Left ventricle myocardium superior (tissue), 1 donor: ENCODE results near the gene CMIP. TPM values are rescaled to one million over a fixed set of nuclear protein-coding genes. Genes with fewer than 3 reads are reported as not detected.

Experiments used
- ATAC-seq: fragments of 200-7000 bp; cut with Tn5 transposase; one replicate; pipeline ENCODE4 v1.9.1; 2020; ENCODE audit warnings: mild to moderate bottlenecking, moderate library complexity
- DNase-seq: peaks from one replicate; pipeline ENCODE4 v3.0.0-alpha.2; 2020
- intact Hi-C: fragments of 100-400 bp; cut with micrococcal nuclease; formaldehyde crosslinking; loops from one replicate; pipeline ENCODE4 v1.11.0; 2022
- total RNA-seq: library from RNA; stranded (reverse); fragmentation: NEBNext Ultra II Directional; extraction: Animal tissue kit (Norgen Biotek cat#: 25700); gene quantifications from one replicate; pipeline ENCODE4 v1.2.1, GENCODE V29; 2021
- donor health status: DM: no; HTN: yes; CAD: no; lungs with severe emphysema.

Gene CMIP
- total RNA-seq, 1 donor from 2014 or later, result 9.7 TPM

GRCh38 chr16:81700780-81701165, 256.2 kb downstream of the CMIP start:
- DNase-seq (no peak), ATAC-seq (no peak)
- intact Hi-C loops, result no loop called here

GRCh38 chr16:81701296-81701970, 256.8 kb downstream of the CMIP start:
- DNase-seq (no peak), ATAC-seq (no peak)
- intact Hi-C loops, result no loop called here

DNA sequence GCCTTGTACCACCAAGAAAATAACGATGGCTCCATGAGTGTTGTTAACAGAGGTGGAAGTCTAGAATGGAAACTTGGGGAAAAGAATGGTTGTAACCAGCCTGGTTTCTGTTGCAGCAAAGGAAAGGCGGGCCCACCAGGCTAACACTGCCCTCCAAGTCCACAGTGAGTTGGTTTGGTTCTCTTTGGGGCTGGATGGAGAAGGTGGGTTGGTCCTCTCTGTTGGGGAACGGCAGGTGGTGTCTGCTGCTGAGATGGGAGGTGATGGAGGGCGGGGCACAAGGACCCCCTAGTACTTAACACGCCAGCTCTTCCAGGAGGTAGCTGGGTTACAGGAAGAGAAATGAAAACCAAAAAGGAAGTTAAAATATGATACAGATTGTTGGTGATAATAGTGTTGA, 257.9 kb downstream of the CMIP start:
- ATAC-seq (no peak), DNase-seq (no peak)
- intact Hi-C loops, result no loop called here

- intact Hi-C loops, result no loop called here
- ATAC-seq, result no peak
- DNase-seq, result no peak
These were observed 258.9 kb downstream of the CMIP start for GRCh38 chr16:81703177-81704155.

- intact Hi-C loops, result no loop called here
- no peak for ATAC-seq
- DNase-seq, result no peak
These were observed 260.7 kb downstream of the CMIP start for GRCh38 chr16:81705261-81705660.

DNA sequence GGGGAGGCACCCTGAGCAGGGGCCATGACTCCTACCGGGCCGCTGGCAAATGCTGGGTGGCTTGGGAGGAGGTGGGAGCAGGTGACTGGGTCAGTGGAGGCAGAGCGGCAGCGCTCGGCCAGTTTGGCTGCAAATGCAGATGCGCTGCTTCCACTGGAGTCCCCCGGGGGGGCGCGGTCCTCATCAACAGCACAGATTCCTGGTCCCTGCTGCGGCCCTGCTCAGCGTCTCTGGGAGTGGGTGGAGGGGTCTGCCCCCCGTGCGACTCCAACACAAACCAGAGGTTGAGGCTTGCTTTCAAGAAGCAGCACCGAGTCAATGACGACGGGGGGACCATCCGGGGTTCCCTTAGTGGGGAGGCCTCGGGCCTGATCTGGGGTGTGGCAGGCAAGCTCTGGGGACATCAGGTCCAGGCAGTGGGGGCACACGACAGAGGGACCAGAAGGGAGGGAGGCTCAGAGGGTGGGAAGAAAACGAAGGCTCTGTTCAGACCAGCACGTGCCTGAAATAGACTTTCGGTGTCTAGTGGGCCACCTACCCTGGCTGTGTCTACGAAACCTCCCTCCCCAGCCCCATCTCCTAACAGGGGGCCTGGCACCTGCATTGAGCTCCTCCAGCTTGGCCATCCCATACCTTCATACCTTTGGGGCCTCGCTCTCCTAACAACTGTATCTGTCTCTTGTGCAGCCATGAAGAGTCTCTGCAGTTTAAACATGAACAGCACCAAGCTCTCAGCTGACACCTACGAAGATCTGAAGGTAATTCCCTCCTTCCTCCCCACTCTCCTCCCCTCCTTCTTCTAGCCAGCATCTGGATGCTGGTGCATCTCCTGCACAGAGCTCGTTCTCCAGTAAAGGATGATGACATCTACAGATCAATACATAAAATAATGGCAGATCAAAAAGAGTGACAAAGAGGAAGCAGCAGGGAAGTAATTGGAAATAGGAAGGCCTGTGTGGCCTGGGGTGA, 262.0 kb downstream of the CMIP start:
- intact Hi-C loops, result no loop called here
- ATAC-seq (no peak), DNase-seq (no peak)

DNA sequence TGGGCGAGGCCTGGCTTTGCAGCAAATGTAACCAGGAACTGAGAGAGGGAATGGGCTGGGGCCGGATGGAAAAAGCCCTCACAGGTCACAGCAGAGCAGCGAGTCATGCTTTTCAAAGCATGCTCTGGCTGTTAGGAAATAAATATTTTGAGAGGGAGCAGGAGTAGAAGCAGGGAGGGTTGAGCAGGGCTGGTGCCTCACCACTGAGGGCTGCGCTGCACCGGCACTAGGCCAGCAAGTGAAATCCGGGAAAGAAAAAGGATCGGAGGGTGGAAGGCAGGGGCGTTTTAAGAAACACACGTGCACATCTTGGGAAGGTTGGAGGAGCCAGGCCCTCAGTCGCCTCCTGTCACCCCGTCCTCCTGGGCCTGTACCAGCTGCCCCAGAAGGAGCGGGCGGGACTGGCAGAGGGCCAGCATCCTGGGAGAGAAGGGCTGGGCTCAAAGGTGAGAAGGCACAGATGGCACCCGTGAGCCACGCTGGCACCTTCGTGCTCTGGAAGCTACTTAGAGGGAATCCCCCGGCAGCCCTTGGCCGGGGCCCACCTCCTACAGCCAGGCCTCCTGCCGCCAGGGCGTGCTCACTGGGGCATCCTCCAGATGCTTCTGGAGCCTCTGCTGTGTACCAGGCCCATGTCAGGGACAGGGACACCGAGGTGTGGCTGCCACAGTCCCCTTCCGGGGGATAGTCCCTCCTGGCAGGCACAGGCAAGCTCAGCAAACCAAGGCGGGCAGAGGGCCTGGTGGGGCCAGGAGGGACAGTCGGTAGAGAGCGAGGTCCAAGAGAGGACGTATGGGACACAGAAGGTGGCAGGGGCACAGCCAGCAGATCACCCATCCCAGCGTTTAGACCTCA, 263.0 kb downstream of the CMIP start:
- intact Hi-C loops, result no loop called here
- no peak for DNase-seq
- no peak for ATAC-seq

- ATAC-seq (peak; percentile 28), DNase-seq (no peak)
- intact Hi-C loops, result no loop called here
These were observed 263.8 kb downstream of the CMIP start for GRCh38 chr16:81708266-81709015.

GRCh38 chr16:81709016-81709900, 264.6 kb downstream of the CMIP start:
- no peak for ATAC-seq
- intact Hi-C loops, result no loop called here
- DNase-seq, result no peak

GRCh38 chr16:81710044-81710443, 265.4 kb downstream of the CMIP start:
- no peak for DNase-seq
- ATAC-seq, result no peak
- intact Hi-C loops, result no loop called here

DNA sequence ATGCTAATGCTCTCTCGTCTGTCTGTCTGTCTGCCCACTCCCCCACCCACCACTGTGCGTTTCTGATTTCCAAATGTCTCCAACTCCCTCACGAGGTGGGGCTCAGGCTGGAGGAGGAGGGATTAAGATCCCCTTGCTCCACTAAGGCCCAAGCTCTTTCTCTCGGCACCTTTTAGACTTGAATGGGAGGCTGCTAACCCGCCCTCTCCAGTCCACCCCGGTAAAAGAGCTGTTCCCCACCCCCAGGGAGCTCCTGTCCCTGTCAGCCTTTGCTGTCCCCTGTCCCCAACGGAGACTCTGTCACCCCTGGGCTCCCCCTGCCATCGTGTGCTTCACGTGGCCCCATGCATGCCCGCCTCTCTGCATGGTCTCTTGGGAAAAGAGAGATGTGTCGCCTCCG, 266.0 kb downstream of the CMIP start:
- intact Hi-C loops, result no loop called here
- ATAC-seq, result no peak
- no peak for DNase-seq

DNA sequence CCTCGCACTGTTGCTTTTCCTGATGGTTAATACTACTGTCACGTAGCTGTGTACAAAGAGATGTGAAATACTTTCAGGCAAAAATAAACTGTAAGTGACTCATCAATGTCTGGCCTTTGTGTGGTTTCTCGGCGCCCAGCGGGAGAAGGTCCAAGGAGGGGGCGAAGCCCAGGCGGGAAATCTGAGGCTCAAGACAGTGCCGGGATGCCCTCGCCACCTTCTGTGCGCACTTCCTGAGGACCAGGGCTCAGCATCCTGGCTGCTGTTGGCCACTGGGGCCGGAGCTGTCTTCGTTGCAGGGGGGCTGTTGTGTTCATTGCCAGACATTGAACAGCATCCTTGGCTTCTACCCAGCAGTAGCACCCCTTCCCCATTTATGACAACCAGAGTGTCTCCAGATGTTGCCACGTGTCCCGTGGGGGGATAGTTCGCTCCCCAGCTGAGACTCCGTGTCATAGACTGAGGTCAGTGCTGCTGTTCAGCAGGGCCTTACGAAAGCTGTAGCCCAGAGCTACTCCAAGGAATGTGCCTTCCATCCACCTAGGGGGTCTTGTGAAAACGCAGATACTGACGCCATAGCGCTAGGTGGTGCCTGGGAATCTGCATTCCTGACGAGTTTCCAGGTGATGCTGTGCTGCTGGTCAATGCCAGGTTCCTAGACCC, 267.2 kb downstream of the CMIP start:
- DNase-seq, result no peak

DNA sequence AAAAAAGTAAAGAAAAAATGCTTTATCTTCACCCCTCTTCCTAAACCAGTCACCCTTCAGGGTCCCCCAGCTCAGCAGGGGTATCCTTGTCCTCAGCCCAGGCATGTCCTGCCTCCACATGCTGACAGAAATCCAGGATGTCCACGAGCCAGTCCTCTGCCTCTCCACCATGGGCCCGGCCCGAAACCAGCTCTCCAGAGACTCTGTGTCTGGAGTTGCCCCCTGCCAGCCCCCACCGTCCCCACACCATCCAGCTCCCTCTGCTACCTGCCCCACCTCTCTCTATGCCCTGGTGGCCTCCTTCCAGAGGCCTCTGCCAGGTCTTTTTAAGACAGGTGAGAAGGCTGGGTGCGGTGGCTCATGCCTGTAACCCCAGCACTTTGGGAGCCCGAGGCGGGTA, 268.1 kb downstream of the CMIP start:
- intact Hi-C loops, result no loop called here
- DNase-seq, result no peak
- no peak for ATAC-seq

More for the DNA sequence above, 267.2 kb downstream of the CMIP start:
- ATAC-seq, result no peak
- intact Hi-C loops, result no loop called here

DNA sequence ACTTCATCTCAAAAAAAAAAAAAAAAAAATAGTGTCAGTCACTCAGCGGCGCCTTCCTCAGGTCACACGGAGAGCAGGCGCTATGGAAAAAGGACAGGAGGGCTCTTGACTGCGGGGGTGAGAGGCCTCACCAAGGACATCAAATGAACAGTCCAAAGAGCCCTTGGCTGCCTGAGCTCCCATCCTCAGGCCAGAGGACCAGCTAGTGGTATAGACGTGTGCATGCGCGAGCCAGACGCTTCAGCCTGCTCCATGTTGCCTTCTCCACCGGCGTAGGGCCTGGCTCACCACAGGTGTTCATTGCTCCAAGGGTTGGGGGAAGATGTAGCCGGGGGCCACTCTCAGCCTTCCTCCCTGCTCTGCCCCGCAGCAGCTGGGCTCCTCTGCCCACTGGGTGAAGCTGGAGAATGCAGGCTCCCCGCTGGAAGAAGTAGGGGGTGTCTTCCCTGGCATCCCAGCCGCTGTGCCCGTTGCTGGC, 268.7 kb downstream of the CMIP start:
- ATAC-seq, result no peak
- intact Hi-C loops, result no loop called here
- DNase-seq, result no peak

GRCh38 chr16:81713796-81714195, 269.2 kb downstream of the CMIP start:
- ATAC-seq (no peak), DNase-seq (no peak)
- intact Hi-C loops, result no loop called here

GRCh38 chr16:81714583-81714982, 270.0 kb downstream of the CMIP start:
- intact Hi-C loops, result no loop called here
- ATAC-seq (no peak), DNase-seq (no peak)
